ENCODE results near the gene AGMO.

GRCh38 chr7:15403315-15403714, 158.5 kb downstream of the AGMO start:
- TF ChIP-seq POLR2AphosphoS5 (IDR thresholded peaks at IDR 0.05; ENCODE audit: low read depth, low read length) (no peak), CTCF (IDR thresholded peaks at IDR 0.05 in 2 of 3, conservative IDR thresholded peaks at IDR 0.05 in 1 of 3; ENCODE audit: borderline replicate concordance in 1 of 3, insufficient read depth in 1 of 3, low read depth in 2 of 3, low read length in 2 of 3) (no peak)
